Loucy (cell line): Measurements from ENCODE around the gene LAMB3.

Source experiments
- EZH2phosphoT487 ChIP-seq: fragments of 200-600 bp; IDR thresholded peaks from 2 replicates; pipeline ENCODE4 v1.6.1; 2018; ENCODE audit warnings: antibody characterized with exemption, mild to moderate bottlenecking, moderate library complexity, borderline replicate concordance
- TF ChIP-seq, protein P1 (sequence below): fragments of 200-600 bp; sonication (generic); conservative IDR thresholded peaks from 2 replicates; pipeline ENCODE4 v1.5.1; 2014; ENCODE audit warnings: mild to moderate bottlenecking, antibody characterized with exemption, low read length

GRCh38 chr1:209614151-209614420, 38.1 kb downstream of the LAMB3 start:
- TF ChIP-seq, protein P1, sequence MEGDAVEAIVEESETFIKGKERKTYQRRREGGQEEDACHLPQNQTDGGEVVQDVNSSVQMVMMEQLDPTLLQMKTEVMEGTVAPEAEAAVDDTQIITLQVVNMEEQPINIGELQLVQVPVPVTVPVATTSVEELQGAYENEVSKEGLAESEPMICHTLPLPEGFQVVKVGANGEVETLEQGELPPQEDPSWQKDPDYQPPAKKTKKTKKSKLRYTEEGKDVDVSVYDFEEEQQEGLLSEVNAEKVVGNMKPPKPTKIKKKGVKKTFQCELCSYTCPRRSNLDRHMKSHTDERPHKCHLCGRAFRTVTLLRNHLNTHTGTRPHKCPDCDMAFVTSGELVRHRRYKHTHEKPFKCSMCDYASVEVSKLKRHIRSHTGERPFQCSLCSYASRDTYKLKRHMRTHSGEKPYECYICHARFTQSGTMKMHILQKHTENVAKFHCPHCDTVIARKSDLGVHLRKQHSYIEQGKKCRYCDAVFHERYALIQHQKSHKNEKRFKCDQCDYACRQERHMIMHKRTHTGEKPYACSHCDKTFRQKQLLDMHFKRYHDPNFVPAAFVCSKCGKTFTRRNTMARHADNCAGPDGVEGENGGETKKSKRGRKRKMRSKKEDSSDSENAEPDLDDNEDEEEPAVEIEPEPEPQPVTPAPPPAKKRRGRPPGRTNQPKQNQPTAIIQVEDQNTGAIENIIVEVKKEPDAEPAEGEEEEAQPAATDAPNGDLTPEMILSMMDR = no peak
- TF ChIP-seq EZH2phosphoT487 = no peak
